HG03457 (cell line): Measurements from ENCODE around the gene ENGASE.

ENCODE experiments used
- ATAC-seq: cut with Tn5 transposase; IDR thresholded peaks from one replicate; pipeline ENCODE4 v1.9.1; 2021; ENCODE audit warnings: moderate number of reproducible peaks; ENCODE audit not compliant: unreplicated experiment

Gene ENGASE

DNA sequence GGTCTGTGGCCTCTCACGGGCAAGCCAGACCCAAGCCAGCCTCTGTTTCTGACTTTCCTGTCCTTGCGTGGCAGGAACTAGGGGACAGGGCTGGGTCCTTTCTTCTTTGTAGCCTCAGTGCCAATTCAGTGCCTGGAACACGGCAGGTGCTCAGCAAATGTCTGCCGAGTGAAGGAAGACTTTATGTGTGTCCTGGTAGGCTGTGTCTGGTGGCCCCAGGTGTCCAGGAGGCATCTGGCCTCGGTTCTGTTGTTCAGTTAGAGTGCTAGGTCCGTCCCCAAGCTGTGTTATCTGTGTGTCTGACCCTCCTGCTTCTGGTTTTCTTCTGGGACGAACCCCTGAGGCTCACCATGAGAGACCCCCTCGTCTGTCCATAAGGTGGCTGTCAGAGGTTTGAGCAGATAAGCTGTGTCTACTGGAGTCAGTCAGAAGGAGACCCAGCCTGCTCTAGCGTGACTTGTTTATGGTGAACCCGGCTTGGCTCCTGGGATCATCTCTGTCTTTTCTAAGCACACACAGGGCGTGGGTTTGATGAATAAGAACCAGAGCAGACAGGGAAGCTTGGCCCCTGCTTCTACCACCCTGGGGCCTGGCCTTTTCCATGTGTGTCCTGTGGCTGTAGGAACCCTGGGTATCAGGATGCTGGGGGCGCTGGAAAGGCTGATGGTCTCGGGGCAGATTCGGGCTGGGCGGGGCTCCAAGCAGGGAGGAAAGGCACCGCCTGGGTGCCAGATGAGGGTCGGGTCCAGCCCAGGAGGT is 39.3 kb downstream of the ENGASE start:
- ATAC-seq, result no peak

DNA sequence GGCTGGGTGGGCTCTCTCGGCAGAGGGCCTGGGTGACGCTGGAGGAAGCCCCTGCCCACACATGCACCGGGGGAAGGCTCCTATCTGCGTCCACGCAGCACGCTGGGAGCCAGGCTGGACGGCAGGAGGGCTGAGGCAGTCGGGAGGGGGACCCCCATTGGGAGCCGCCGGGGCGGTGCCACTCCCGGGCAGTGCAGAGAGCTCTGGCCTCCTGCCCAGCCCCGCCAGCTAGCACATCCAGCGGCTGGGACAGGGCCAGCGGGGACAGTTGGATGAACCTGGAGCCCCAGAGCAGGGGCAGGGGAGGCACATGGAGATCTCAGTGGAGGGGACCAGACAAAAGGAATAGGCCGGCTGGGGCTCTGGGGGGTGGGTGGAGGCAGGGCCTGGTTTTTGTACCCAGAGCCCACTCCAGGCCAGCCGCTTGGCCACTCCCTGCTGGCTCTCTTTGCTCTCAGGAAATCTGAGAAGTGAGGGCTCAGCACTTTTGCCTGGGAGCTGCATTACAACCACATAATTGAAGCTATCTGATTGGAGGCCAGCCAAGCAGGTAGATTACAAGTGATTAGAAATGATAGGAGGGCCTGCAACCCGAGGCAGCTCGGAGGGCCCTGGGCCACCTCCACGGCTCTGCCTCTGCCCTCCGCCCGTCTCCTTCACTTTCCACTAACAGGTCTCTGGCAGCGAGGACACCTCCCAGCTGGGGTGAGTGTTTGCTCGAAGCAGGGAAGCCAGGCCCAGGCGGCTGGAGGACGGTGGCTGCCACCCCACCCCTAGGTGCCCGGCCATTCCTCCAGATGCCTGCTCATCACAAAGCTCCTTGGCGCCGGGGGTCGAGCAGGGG is 40.1 kb downstream of the ENGASE start:
- ATAC-seq, result no peak

DNA sequence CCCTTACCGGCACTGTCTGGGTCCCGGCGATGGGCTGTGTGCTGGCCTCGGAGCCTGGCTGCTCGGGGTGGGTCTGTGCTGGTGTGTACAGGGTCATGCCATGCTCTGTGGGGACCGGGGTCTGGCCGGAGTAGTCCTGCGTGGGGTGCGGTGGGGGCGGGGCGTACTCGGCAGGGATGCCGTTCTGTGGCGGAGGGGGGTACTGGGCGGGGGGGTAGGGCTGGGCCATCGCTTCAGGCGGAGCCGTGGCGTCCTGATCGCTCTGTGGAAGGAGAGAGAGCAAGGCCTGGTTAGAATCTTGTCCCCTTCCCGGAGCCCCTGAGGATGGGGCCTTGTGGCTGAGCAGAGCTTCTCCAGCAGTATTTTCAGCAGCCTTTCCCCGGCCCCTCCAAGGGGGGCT is 40.9 kb downstream of the ENGASE start:
- ATAC-seq, result no peak

DNA sequence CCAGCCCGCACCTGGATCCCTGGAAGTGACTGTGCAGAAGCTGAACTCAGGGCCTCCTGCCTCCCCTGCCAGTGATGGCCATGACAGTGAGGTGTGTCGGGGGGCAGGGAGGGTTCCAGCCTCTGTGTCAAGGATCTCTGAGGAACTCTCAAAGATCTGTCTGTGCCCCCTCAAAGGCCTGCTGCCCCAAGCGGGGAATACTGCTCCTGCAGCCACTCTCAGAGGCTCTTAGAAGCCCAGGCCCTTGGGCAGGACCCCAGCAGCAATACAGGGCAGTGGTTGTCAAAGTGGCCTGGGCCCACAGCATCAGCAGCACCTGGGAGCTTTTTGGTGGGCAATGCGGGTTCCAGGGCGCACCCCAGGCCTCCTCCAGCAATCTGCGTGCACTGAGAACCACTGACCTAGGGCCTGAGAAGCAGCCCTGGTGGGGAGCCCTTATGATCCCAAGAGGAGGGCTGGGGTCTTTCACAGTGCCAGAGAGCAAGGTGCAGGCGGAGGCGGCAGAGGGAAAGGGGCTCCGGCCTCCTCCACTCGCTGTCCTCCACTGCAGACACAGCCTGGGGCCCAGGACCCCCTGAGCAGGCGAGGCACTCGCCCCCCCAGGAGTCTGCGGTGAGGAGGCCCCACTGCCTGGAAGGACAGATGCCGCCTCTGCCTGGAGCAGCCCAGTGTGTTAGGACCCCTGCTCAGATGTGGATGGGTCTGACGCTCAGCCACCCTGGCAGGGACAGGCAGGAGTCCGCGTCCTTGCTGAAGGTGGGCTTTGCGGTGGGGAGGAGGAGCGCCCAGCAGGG is 42.1 kb downstream of the ENGASE start:
- no peak for ATAC-seq

DNA sequence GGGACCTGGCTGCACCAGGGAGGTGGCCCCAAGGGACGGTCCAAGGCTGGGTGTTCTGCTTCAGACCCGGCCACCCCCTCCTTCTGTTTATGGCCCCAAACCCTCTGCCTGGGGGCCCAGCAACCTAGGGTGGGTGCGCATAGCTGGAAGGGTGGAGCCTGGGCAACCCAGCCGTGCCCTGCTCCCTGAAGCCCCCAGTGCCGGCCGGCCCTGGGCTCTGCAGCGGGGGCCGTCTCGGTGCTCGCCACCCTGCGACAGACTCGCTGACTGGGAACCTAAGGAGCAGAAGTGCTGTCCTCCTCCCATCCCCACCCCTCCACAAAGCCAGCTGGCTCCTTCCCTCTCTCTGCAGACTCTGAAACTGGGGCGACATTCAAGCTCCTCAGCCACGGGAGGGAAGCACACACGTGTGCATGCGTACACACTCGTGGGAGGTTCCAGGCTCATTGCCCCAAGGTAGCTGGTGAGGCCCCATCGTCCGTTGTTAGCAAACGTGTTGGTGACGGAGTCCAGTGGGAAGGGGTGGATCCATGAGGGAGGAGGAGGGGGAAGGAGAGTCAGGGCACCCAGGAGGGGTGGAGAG is 43.4 kb downstream of the ENGASE start:
- ATAC-seq, result no peak

DNA sequence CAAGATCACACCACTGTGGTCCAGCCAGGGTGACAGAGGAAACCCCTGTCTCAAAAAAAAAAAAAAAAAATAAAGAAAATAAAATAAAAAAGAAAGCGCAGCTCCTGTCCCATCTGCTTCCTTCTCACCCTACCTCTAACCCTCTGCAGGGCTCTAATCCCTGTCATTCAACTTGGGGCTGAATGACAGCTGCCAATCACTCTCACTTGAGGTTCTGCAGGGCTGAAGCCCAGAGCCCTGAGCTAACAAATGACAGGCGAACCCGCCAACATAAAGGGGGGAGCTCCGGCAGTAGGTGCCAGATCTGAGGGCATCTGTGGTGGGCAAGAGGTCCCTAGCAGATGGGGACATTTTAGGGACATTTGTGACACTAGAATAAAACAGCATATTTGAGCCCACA is 44.3 kb downstream of the ENGASE start:
- no peak for ATAC-seq

DNA sequence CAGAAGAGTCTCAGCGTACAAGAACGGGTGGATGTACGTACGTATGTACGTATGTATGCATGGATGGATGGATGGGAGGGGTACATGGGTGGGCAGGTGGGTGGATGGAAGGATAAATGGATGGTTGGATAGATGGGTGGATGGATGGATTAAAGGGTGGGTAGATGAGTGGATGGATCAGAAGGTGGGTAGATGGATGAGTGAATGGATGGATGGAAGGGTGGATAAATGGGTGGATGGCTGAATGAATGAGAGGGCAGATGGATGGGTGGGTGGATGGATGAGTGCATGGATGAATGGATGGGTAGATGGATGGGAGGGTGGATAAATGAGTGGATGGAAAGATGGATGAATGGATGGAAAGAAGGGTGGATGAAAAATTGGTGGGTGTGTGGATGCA is 45.6 kb downstream of the ENGASE start:
- no peak for ATAC-seq

DNA sequence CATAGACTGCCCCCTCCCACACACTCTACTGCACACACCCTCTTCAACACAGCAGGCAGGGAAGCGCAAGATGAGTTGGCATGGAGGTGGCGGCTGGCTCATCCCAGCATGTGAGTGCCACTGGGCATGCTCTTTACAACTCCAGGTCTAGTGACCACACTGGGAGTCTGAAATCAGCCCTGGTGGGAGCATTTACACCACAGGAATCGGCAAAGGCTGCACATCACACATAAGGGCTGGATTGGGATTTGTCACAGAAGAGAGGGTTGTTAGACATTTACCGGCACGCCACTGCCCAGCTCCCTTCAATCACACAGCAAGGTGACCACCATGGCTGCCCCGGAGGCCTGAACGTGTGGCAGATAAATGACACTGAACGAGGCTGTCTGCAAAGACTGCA is 49.4 kb downstream of the ENGASE start:
- no peak for ATAC-seq

DNA sequence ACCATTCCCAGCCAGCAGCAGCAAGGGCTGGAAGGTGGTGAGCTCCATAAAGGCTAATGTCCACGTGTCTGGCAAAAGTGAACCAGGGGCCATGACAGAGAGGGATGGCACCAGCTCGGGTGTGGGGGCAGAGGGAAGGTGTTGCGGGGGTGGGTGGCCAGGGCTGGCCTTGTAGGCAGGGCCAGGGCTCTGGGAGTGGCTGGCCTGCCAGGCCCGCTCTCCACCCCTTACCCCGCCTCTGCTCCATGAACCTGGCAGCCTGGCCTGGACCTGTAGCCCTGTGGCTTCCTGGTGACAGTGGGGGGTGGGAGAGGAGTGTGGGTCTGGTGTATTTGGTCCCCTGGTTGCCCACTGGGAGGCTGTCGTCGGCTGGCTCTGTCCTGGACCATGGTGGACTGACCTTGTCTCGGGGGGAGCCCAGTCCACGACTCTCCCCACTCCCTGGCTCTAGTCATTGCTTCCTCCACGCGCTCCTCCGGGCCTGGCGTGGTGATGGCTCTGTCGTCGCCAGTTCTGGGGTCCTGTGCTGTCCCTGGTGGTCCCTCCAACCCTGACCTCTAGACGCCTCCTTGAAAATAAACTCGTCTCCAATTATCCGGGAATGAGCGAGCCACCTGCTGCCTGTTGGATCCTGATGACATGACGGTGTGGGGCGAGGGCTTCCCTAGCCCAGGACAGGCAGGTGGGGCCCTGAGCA is 50.0 kb downstream of the ENGASE start:
- no peak for ATAC-seq

DNA sequence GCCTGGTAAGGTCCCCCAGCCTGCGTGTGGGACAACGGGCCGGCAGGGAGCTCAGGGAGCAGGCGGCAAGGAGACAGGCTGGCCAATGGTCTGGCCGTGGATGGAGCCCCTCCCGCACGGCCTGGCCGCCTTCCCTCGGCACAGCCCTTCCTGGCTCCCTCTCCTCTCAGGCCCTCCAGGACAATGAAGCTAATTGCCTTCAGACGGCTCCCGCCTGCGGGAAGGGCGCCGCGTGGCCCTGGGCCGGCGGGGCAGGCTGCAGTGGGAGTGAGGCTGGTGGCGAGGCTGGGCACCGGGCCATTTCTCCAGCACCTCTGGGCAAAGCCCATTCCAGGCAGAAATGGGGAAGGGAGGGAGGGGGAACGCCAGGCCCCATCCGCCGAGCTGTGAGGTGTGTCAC is 50.9 kb downstream of the ENGASE start:
- no peak for ATAC-seq

DNA sequence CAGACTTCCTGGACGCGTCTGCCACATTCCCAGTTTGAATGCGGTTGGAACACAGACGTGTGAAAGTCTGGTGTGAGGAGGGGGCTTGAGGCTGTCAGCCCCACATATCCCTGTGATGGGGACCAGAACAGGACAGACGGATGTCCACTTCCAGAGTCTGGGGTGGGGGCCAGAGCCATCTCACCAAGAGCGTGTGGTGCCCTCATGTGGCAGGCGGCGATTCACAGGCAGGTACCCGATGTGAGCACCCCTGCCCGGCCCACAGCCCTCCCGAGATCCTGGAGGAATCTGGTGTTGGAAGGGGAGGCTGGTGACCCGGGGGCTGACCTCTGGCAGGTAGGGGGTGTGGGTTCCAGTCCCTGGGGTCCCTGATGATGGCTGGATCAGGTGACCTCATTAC is 51.5 kb downstream of the ENGASE start:
- no peak for ATAC-seq

DNA sequence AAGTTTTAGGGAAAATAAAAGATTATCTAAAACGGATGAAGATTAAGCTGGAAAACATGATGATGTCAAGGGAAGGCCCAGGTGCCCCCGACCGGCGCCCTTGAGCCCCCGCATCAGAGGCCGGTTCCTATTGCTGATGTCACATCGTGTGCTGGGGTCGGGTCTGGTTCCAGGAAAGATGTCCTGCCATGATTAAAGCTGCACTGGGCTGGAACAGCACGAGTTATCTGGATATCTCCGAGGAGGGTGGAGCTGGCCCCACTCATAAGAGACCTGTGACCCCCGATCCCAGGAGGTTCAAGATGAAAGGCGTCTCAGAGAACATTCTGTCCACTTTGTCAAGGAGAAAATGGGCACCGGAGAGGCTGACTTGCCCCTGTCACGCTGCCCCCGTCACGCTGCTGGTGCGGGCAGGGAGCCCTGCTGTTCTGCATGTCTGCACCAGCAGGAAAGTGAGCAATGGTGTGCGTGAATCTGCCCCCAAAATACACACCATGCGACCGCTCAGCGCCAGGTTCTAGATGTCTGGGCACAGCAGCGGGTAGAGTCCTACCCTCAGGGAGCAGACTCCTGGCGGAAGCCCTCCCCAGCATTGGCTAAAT is 53.0 kb downstream of the ENGASE start:
- ATAC-seq, result no peak

DNA sequence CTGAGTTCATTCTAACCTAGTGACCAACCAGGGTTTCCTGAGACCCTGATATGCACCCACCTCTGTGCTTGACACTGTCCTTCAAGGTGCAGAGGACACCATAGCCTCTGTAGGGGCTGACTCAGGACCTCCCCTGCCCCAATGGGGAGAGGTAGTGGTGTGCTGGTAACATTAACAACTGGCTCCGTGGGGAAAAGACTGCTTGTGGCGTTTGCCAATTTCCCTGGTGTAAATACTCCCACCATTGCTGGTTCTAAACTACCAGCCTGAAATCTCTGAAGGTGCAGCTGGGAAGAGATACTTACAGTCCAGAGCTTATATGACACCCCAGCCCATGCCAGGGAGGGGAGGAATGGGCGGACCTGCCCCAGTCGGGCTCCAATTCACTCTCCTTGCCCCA is 54.9 kb downstream of the ENGASE start:
- no peak for ATAC-seq

DNA sequence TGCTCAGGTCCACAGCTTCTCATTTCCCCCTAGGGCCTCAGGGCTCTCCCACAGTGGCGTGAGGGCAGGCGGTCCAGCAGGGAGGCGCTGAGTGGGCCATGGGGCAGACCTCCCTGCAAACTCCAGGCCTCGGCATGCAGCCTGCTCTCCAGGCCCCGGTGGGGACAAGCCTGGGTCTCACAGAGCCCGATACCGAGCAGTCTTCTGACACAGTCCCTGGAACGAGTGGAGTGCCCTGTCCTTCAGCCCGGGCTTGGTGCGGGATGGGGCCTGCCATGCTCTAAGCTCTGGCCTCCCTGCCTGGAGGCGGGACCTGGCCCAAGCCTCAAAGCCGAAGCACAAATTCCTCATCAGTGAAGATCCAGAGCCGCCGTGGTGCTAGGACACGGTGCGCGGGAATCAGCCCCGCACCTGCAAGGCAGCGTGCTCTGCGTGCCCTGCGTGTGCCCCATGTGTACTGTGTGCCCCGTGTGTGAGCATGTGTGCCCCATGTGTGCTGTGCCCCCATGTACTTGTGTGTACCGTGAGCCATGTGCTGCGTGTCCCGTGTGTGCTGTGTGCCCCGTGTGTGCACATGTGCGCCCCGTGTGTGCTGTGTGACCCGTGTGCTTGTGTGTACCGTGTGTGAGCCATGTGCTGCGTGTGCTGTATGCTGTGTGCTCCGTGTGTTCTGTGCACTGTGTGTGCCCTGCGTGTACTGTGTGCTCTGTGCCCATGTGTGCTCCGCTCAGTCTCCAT is 56.1 kb downstream of the ENGASE start:
- no peak for ATAC-seq

DNA sequence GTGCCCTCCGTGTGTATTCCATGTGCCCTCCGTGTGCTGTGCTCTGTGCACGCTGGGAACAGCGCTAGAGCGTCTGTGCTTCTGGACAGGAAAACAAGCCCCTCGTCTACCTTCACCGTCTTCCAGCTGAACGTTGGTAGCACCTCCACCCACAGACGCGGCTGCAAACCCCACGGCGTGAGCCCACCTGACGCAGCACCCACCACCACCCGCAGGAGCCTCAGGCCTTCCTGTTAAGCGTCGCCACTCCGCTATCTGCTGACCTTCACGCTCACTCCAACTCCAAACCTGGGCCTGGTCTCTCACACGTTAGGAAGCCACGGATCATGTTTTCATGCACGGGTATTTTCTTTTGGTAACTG is 56.6 kb downstream of the ENGASE start:
- ATAC-seq, result no peak

DNA sequence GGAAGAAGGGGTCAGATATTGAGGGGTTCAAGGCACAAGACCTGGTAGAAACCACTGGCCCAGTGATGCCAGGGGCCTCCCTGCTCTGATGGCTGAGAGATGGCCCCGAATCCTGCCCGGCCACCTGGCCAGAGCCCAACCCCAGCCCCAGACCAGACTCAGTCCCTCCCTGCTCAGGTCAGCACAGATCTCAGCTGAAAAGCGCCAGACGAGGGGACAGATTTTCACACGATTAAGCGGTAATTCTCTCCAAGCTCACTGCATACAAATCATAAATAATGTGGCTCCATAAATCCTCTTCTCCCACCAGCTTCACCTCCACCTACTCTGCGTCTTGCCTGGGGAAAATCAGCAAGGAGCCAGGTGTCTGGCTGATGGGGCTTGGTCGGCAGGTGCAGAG is 57.1 kb downstream of the ENGASE start:
- ATAC-seq, result no peak

DNA sequence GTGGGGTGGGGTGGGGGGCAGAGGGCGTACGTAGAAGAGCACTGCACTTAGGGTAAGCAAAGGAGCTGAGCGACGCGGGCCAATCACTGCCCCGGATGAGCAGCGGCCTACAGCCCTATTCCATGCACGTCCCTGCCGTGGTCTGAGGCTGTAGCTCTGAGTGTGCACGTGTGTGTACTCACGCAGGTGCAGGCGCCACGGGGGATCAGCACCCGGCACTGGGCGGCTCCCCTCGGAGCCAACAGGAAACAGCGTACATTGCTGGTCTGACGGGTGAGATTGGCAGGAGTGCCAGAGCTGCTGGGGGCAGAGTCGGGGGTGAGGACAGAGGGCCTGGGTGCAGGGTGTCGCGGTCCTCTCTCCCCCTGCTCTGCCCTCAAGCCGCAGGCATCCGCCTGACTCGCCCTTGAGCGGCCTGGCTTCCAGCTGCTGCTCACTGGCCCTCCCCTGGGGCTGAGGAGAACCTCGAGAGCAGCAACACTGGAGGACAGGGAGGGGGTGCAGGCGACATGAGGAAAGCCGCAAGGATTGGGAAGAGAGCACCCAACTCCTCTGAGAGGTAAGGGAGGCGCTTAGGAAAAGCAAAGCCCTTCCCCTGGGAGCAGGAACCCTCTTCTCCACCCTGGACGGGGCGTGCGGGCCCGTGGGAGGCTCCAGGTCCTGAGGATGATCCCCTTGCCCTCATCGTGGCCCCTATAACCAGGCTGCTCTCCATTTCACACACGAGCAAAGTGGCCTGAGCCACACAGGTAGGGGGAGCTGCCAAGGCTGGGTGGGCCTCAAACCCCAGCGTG is 57.8 kb downstream of the ENGASE start:
- ATAC-seq, result no peak

DNA sequence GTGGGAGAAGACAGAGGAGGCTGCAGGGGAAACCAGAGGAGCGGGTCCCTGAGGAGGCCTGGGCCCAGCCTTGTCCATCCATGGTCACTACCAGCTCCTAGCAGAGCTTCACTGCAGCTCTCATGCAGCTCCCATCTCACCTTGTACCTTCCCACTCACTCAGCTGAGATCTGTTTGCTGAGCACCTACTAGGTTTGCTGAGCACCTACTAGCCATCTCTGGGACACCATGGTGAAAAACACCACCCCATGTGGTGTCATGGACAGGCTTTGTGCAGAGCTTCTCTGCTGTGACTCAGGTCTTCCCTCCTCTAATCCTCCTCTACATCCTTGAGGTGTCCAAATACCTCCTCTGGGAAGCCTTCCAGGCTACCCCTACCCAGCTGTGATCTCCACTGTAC is 58.6 kb downstream of the ENGASE start:
- ATAC-seq, result no peak

DNA sequence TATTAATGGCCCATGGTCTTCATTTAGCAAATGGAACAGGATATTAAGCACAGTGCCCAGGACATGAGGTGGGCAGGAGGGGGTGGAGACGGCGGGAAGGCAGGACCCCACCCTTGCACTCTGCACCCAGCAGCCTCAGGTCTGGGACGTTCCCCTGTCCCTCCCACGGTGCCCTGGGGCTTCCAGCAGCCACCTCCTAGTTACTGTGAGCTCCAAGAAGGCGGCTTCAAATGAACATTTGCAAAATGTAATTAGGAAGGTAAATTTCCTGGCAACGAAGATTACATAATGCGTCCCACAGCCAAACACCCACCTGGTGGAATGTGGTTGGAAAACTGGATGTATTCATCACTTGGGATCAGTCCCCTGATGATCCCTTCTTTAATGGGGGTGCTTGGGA is 59.4 kb downstream of the ENGASE start:
- no peak for ATAC-seq
